Measurements from ENCODE around the gene ABCB11.

The ABCB11 gene

DNA sequence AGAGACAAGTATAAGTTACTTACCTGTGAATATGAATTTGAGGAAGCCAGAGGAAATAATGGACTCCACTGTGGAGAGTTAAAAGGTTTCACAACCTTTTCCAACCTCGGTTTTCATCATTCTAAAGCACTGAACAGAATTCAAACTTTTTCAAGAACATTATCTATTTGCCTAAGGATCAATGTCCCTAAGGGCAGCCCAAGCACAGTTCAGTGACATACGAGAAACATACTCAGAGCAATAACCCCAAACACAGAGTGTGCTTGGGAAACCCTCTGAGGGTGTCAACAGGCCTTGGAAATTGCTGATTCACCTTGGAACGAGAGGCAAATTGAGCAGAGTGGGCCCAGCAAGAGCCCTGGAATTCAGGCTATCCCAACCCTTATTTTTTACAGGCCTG lies at the start of gene ABCB11:
ABCB11 (minus strand) TSS at position 123 of the 400 bp plus-strand sequence. CDS start 13,199 bp downstream, outside the sequence.
- Histone ChIP-seq H3K36me3 (ENCODE audit: control insufficient read depth, insufficient read depth, low read length) (no peaks in the 10 kb centered on the region), H3K9me3 (ENCODE audit: control insufficient read depth, insufficient read depth, low read length) (no peaks in the 10 kb centered on the region), H3K4me1 (ENCODE audit: control insufficient read depth, insufficient read depth, low read length) (no peaks in the 10 kb centered on the region), H3K27me3 (ENCODE audit: control insufficient read depth, insufficient read depth, low read length) (no peaks in the 10 kb centered on the region), H3K27ac (ENCODE audit: low read length) (no peak within 1 kb of the TSS), H3K4me3 (ENCODE audit: low read length) (no peak within 1 kb of the TSS)
- DNase-seq (ENCODE audit: low read depth, low spot score): no peak
- no CpG with 5 or more reads among the region's 3 CpGs for WGBS (ENCODE audit: insufficient coverage, insufficient read length)

DNA sequence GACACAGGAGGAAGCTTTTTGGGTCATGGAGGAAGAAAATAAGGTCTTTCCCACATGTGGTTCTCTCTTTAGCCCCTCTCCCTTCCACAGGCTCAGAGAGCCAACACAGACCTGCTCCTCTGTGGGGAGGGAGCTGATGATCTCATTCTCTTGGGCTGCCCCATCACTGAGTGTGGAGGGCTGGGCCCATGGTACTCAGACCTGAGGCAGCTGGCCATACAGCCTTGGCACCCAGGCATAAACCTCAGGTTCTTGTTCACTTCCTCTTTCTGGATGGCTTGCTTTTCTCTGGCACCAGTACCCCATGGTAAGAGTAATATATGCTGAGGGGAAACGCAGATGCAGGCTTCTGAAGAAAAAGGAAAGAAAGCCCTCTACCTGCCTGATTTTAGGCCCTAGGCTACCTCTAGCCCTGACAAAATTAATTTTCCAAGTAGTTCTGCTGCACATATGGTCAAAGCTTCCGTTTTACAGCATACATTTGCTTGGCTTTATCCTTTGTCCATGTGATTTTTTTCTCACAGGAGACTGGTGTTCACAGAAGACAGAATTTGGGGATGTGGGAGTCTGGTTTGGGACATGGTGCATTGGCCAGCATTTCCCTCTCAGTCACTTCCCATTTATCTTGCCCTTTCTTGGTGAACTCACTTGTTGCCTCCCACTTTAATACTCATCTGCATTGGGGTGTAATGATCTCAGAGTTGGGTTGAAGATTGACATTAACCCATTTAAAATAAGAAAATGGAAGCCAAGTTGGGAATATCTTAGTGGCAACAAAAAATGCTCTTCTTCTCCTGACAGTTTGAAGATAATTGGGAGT lies 49.3 kb upstream of the ABCB11 start:
- Histone ChIP-seq H3K27ac (ENCODE audit: low read length) (no peak overlapping the region), H3K36me3 (ENCODE audit: control insufficient read depth, insufficient read depth, low read length) (no peaks in the 10 kb centered on the region), H3K4me3 (ENCODE audit: low read length) (no peak overlapping the region), H3K4me1 (ENCODE audit: control insufficient read depth, insufficient read depth, low read length) (no peaks in the 10 kb centered on the region), H3K9me3 (ENCODE audit: control insufficient read depth, insufficient read depth, low read length) (no peaks in the 10 kb centered on the region), H3K27me3 (ENCODE audit: control insufficient read depth, insufficient read depth, low read length) (no peaks in the 10 kb centered on the region)
- no CpG with 5 or more reads among the region's 2 CpGs for WGBS (ENCODE audit: insufficient coverage, insufficient read length)
- no peak for DNase-seq (ENCODE audit: low read depth, low spot score)

DNA sequence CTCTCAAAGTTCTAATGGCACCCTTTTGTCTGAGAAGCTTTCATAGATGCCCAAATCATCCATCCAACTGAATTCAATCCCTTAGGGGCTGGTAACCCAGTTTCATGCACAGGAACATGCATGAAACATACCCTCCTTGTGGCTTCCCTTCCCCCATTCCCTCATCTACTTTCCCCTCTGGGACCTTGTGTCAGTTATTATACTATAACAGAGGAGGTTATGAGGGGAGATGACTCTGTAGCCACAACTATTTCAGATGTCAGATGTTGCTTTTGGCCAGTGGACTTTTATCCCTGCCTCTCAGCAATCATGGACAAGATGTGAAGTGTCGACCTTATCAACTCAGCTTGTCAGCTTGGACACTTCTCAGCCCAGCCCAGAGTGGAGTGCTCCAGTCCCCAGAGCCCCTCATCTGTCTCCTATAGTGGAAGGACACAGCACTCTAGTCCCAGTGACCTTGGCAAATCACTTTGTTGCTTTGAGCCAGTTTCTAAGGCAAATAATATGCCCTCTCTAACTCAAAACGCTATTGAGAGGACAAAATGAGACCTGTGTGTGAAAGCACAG lies 46.6 kb upstream of the ABCB11 start:
- Histone ChIP-seq H3K27ac (ENCODE audit: low read length) (no peak overlapping the region), H3K27me3 (ENCODE audit: control insufficient read depth, insufficient read depth, low read length) (no peaks in the 10 kb centered on the region), H3K9me3 (ENCODE audit: control insufficient read depth, insufficient read depth, low read length) (no peaks in the 10 kb centered on the region), H3K4me3 (ENCODE audit: low read length) (no peak overlapping the region), H3K36me3 (ENCODE audit: control insufficient read depth, insufficient read depth, low read length) (no peaks in the 10 kb centered on the region), H3K4me1 (ENCODE audit: control insufficient read depth, insufficient read depth, low read length) (no peaks in the 10 kb centered on the region)
- no peak for DNase-seq (ENCODE audit: low read depth, low spot score)
- WGBS (ENCODE audit: insufficient coverage, insufficient read length): no CpG with 5 or more reads among the region's 2 CpGs

DNA sequence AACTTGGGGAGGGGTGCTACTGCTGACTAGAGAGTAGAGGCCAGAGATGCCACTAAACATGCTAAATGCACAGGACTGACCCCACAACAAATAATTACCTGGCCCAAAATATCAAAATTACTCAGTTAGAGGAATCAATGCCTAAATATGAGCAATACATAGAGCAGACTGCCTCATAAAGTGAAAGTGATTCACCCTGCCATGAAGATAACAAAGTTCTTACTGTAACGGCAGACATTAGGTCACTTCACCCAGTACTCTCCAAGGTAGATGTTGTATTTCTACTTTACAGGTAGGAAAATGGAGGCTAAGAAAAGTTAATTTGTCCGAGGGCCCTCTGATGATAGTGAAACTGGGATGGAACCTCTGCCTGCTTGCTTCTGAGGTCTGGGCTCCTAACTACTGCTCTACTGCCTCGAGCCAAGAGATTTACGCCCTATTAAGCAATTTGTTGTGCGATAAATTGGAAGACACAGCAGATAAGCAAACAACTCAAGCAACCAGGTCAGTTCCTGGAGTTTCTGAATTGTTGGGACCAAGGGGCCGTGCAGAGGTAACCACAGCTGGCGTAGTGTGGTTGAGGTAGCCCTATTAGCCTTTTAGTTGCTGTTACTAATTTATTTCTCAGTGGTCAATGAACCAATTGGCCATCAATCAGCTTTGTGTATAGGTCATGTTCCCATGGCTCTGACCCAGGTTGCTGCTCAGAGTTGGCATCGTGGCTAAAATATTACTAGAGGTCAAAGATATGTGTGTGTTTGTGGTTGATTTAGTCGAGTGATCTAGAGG lies 43.0 kb upstream of the ABCB11 start:
- Histone ChIP-seq H3K4me3 (ENCODE audit: low read length) (no peak overlapping the region), H3K36me3 (ENCODE audit: control insufficient read depth, insufficient read depth, low read length) (no peaks in the 10 kb centered on the region), H3K27ac (ENCODE audit: low read length) (no peak overlapping the region), H3K4me1 (ENCODE audit: control insufficient read depth, insufficient read depth, low read length) (no peaks in the 10 kb centered on the region), H3K27me3 (ENCODE audit: control insufficient read depth, insufficient read depth, low read length) (no peaks in the 10 kb centered on the region), H3K9me3 (ENCODE audit: control insufficient read depth, insufficient read depth, low read length) (no peaks in the 10 kb centered on the region)
- DNase-seq (ENCODE audit: low read depth, low spot score): no peak
- WGBS (ENCODE audit: insufficient coverage, insufficient read length): no CpG with 5 or more reads among the region's 9 CpGs

DNA sequence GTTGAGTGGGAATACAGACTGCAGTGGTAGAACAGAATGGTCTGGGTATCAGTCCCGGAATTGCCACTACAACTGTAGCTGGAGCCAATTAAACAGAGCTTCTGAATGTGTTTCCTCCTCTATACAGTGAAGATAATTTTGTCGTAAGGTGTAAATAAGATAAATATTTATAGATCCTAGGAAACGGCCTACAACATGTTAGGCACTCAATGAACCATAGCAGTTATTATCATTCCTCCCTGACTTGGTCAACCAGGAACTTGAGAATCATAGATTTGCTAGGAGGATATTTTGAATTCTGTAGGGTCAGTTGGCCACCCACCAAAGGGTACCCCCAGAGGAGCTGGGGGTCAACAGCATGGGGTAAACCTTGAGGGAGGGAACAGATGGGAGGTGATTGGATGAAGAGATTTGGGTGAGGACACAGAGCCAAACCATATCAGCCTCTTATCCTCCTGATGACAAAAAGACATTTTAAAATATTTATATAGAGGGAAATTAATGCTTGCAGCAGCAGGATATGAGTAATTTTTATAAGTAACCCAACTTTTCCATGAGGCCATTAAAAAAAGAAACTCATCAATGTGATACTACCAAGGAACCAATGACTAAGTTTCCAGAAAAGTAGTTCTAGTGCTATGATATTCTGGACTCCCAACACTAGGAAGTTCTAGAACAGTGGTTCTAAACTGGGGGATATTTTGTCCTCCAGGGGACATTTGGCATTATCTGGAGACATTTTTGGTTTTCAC lies 42.3 kb upstream of the ABCB11 start:
- Histone ChIP-seq H3K4me1 (ENCODE audit: control insufficient read depth, insufficient read depth, low read length) (no peaks in the 10 kb centered on the region), H3K27ac (ENCODE audit: low read length) (no peak overlapping the region), H3K4me3 (ENCODE audit: low read length) (no peak overlapping the region), H3K27me3 (ENCODE audit: control insufficient read depth, insufficient read depth, low read length) (no peaks in the 10 kb centered on the region), H3K9me3 (ENCODE audit: control insufficient read depth, insufficient read depth, low read length) (no peaks in the 10 kb centered on the region), H3K36me3 (ENCODE audit: control insufficient read depth, insufficient read depth, low read length) (no peaks in the 10 kb centered on the region)
- DNase-seq (ENCODE audit: low read depth, low spot score): no peak
- WGBS (ENCODE audit: insufficient coverage, insufficient read length): no CpG with 5 or more reads among the region's 3 CpGs

DNA sequence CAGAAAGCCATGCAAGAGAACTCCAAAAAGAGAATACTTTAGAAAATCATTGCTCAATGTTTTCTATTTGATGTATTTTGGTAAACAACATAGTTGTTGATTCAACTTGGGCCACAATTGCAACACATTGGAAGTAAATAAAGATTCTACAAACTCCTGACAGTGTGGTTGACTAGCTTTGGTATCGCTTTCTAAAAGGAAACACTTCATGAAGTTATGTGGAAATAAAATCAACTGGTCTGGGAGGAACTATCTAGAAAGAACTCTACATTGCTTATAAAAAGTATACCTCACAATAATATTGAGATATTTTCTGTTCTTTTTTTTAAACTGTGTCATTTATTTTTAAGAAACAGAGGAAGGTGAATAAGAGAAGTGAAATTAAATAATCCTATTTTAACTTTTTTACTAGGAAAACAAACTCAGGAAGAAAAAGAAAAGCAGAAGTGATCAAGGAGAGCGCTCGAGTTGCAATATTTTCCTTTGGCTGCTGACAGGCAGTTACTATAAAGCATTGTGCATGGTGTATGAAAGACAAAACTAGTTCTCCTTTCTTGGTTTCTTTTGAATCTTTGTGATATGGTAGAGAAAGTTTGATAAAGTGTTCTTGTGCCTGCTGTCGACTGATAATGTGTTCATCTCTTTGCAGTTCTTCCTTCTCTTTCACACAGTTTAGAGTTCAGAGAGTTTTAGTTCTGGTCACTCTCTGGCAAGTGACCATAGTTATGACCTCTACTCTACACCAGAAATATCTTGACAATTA lies 41.2 kb upstream of the ABCB11 start:
- H3K4me1 ChIP-seq (ENCODE audit: control insufficient read depth, insufficient read depth, low read length): no peaks in the 10 kb centered on the region
- H3K9me3 ChIP-seq (ENCODE audit: control insufficient read depth, insufficient read depth, low read length): no peaks in the 10 kb centered on the region
- no peak overlapping the region for H3K4me3 ChIP-seq (ENCODE audit: low read length)
- WGBS (ENCODE audit: insufficient coverage, insufficient read length): no CpG with 5 or more reads among the region's 4 CpGs
- no peak for DNase-seq (ENCODE audit: low read depth, low spot score)
- no peaks in the 10 kb centered on the region for H3K27me3 ChIP-seq (ENCODE audit: control insufficient read depth, insufficient read depth, low read length)
- no peak overlapping the region for H3K27ac ChIP-seq (ENCODE audit: low read length)
- H3K36me3 ChIP-seq (ENCODE audit: control insufficient read depth, insufficient read depth, low read length): no peaks in the 10 kb centered on the region

DNA sequence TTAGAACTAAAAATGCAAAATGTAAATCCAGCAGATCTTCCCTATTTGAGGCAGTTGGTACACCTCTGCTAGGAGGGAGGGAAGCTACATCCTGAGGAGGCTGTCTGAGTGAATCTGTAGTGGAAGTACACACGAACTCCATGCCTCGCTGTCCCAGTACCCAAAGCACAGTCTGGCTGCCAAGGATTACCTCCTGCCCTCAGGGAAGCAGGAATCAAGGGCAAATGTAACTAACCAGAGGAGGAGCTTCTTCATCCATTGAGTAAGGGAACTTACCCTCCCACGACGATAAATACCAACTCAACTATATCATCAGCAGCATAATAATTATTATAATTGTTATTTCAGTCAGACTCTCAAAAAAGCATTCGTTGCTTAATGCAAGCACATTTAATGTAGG lies 40.3 kb upstream of the ABCB11 start:
- no peaks in the 10 kb centered on the region for H3K27me3 ChIP-seq (ENCODE audit: control insufficient read depth, insufficient read depth, low read length)
- H3K27ac ChIP-seq (ENCODE audit: low read length): no peak overlapping the region
- H3K9me3 ChIP-seq (ENCODE audit: control insufficient read depth, insufficient read depth, low read length): no peaks in the 10 kb centered on the region
- H3K4me3 ChIP-seq (ENCODE audit: low read length): no peak overlapping the region
- no peak for DNase-seq (ENCODE audit: low read depth, low spot score)
- H3K4me1 ChIP-seq (ENCODE audit: control insufficient read depth, insufficient read depth, low read length): peaks cover 2% of the 10 kb centered on the region; the same call in 1 of the 2 replicates
- whole genome bisulfite sequencing (ENCODE audit: insufficient coverage, insufficient read length): no CpG with 5 or more reads among the region's 5 CpGs
- no peaks in the 10 kb centered on the region for H3K36me3 ChIP-seq (ENCODE audit: control insufficient read depth, insufficient read depth, low read length)

DNA sequence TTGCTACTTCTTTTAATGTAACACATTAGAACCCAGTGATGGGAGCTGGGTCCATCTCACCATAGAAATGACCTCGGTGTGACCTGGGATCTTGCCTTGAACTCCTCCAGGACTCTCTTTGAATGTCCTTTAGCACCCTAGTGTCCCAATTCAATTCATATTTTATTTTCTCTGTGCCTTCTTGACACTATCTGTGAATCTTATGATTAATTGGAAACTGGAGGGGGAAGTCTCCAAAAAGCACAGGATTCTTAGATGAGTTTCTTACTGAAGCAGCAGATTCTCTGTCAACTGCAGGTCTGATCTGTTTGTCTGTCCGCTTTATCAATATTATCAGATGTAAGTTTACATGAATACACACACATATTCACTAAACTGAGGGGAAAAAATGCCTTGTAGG lies 38.7 kb upstream of the ABCB11 start:
- Histone ChIP-seq H3K27ac (ENCODE audit: low read length) (no peak overlapping the region), H3K27me3 (ENCODE audit: control insufficient read depth, insufficient read depth, low read length) (no peaks in the 10 kb centered on the region), H3K4me1 (ENCODE audit: control insufficient read depth, insufficient read depth, low read length) (peaks cover 2% of the 10 kb centered on the region; the same call in 1 of the 2 replicates), H3K4me3 (ENCODE audit: low read length) (no peak overlapping the region), H3K36me3 (ENCODE audit: control insufficient read depth, insufficient read depth, low read length) (no peaks in the 10 kb centered on the region), H3K9me3 (ENCODE audit: control insufficient read depth, insufficient read depth, low read length) (no peaks in the 10 kb centered on the region)
- no peak for DNase-seq (ENCODE audit: low read depth, low spot score)
- no CpG with 5 or more reads among the region's 2 CpGs for WGBS (ENCODE audit: insufficient coverage, insufficient read length)

DNA sequence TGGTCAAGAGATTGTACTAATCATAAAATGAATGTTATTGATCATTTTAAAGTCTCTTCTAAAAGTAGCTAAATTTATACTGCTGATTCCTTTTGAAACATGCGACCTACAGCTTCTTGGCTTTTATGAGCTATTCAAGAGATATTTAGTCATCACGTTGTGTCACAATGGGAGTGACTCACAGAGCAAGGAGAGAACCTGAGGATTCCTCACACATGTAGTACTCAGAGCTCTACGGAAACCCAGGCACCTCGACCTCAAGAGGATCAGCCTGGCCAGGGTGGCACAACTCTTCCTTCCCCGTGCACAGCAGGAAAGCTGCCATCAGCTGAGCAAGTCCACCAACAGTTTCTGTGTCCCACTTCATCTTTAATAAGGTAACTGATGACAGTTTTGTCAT lies 38.2 kb upstream of the ABCB11 start, which contains the start of gene DHRS9:
DHRS9 (plus strand) TSS at position 223 of the 400 bp plus-strand sequence. CDS start 12,019 bp downstream, outside the sequence.
- no peak for DNase-seq (ENCODE audit: low read depth, low spot score)
- WGBS (ENCODE audit: insufficient coverage, insufficient read length): no CpG with 5 or more reads among the region's 5 CpGs
- H3K27ac ChIP-seq (ENCODE audit: low read length): no peak within 1 kb of the TSS

More for the DNA sequence above, 38.2 kb upstream of the ABCB11 start, which contains the start of gene DHRS9:
- no peaks in the 10 kb centered on the region for H3K36me3 ChIP-seq (ENCODE audit: control insufficient read depth, insufficient read depth, low read length)
- H3K4me1 ChIP-seq (ENCODE audit: control insufficient read depth, insufficient read depth, low read length): peaks cover 2% of the 10 kb centered on the region; the same call in 1 of the 2 replicates
- H3K9me3 ChIP-seq (ENCODE audit: control insufficient read depth, insufficient read depth, low read length): no peaks in the 10 kb centered on the region
- no peak within 1 kb of the TSS for H3K4me3 ChIP-seq (ENCODE audit: low read length)
- no peaks in the 10 kb centered on the region for H3K27me3 ChIP-seq (ENCODE audit: control insufficient read depth, insufficient read depth, low read length)
